Activated naive CD8-positive, alpha-beta T cell treated with anti-CD3 and anti-CD28 coated beads for 36 hours (primary cell): Measurements from ENCODE around the gene TMED9. TPM values are rescaled to one million over a fixed set of nuclear protein-coding genes. Genes with fewer than 3 reads are reported as not detected.

Experiments used
- DNase-seq: peaks from one replicate; pipeline ENCODE4 v3.0.0; 2021
- H3K27ac Mint-ChIP-seq: one replicate; pipeline ENCODE4 v1.8.0; 2022; ENCODE audit warnings: mild to moderate bottlenecking, moderate library complexity, mixed read lengths
- H3K27me3 Mint-ChIP-seq: one replicate; pipeline ENCODE4 v1.8.0; 2022; ENCODE audit warnings: mild to moderate bottlenecking, mixed read lengths
- H3K36me3 Mint-ChIP-seq: one replicate; pipeline ENCODE4 v1.8.0; 2021; ENCODE audit warnings: mild to moderate bottlenecking, mixed read lengths
- H3K4me1 Mint-ChIP-seq: one replicate; pipeline ENCODE4 v1.8.0; 2021; ENCODE audit warnings: mixed read lengths
- H3K4me3 Mint-ChIP-seq: one replicate; pipeline ENCODE4 v1.8.0; 2022; ENCODE audit warnings: mild to moderate bottlenecking, moderate library complexity, mixed read lengths
- H3K9me3 Mint-ChIP-seq: one replicate; pipeline ENCODE4 v1.8.0; 2022; ENCODE audit warnings: mixed read lengths
- total RNA-seq, 2 experiments: library from RNA; stranded (reverse); gene quantifications; one replicate each; pipeline ENCODE4 v1.2.3, GENCODE V29; 2021

Gene TMED9
- total RNA-seq: 100 to 1,000 TPM; 102 to 103 TPM

DNA sequence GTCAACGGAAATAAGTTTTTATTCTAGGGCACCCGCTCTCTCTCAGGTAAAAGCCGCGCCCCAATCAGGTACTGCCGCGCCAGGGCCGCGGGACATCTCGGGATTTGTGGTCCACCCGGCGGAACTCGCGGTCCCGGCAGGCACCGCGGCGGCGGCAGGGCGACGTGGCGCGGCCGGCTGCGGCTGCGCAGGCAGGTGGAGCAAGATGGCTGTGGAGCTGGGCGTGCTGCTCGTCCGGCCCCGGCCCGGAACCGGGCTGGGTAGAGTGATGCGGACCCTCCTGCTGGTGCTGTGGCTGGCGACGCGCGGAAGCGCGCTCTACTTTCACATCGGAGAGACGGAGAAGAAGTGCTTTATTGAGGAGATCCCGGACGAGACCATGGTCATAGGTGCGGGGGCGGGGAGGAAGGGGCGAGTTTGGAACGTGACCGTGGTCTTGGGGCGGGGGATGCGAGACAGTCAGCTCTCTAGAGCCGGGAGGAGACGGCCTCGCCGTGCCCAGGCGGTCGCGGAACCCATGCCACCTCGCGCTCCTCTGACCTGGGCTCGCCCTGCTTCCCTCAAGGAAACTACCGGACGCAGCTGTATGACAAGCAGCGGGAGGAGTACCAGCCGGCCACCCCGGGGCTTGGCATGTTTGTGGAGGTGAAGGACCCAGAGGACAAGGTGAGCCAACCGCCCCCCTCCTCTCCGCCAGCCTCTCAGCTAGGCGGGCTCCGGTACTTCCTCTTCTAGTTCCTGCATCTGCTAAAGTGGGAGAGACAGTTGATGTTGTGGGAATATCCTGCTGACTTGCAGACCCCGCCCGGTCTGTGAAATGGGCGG is at the start of gene TMED9:
Gene TMED9, plus strand, starts transcription at position 194 of the 825 bp plus-strand sequence. Its CDS starts 12 bp downstream, at position 206.
- Mint-ChIP-seq H3K36me3 (peaks cover 33% of the 10 kb centered on the region), H3K9me3 (no peaks in the 10 kb centered on the region), H3K27me3 (peaks cover 21% of the 10 kb centered on the region), H3K4me3 (peak within 1 kb of the TSS; percentile 94), H3K4me1 (peaks cover 20% of the 10 kb centered on the region), H3K27ac (peak within 1 kb of the TSS; percentile 95)
- DNase-seq: peak; percentile 93

- H3K9me3 Mint-ChIP-seq: no peaks in the 10 kb centered on the region
- H3K4me3 Mint-ChIP-seq: no peak overlapping the region
- no peaks in the 10 kb centered on the region for H3K36me3 Mint-ChIP-seq
- DNase-seq: no peak
- H3K4me1 Mint-ChIP-seq: peaks cover 7% of the 10 kb centered on the region
- no peaks in the 10 kb centered on the region for H3K27me3 Mint-ChIP-seq
- H3K27ac Mint-ChIP-seq: no peak overlapping the region
Measured at GRCh38 chr5:177542816-177543465, 49.1 kb upstream of the TMED9 start.

DNA sequence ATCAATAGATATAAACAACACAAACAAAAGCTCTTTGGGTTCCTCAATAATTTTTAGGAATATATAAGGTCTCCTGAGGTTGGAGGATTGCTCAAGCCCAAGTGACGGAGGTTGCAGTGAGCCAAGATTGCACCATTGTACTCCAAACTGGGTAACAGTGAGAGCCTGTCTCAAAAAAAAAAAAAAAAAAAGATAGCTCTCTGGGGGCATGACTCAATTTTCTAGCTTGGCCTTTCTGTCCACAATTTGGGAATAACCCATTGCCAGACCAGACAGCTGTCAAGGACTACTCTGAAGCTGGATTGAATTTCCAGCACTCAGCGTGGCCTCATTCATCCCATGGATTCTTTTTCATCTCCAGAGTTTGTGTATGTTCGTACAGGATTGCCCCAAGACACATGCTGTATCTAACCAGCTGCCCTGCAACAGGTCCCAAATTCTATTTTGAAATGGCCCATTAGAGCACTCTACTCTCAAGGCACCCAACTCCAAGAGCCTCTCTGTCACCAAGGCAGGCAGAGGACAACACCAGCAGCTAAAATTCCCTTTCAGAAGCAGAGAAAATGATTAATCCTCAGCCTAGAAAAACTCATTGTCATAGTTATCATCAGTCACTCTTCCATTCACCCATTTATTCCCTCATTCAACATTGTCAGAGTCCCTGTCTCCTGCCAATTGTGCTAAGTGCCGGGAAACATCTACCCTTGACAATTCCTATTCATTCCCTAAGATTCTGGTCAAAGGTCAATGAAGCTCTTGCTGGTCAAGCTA is 46.3 kb upstream of the TMED9 start:
- peaks cover 12% of the 10 kb centered on the region for H3K4me1 Mint-ChIP-seq
- no peak overlapping the region for H3K27ac Mint-ChIP-seq
- no peaks in the 10 kb centered on the region for H3K9me3 Mint-ChIP-seq
- H3K27me3 Mint-ChIP-seq: no peaks in the 10 kb centered on the region
- no peak overlapping the region for H3K4me3 Mint-ChIP-seq
- no peak for DNase-seq
- H3K36me3 Mint-ChIP-seq: no peaks in the 10 kb centered on the region

DNA sequence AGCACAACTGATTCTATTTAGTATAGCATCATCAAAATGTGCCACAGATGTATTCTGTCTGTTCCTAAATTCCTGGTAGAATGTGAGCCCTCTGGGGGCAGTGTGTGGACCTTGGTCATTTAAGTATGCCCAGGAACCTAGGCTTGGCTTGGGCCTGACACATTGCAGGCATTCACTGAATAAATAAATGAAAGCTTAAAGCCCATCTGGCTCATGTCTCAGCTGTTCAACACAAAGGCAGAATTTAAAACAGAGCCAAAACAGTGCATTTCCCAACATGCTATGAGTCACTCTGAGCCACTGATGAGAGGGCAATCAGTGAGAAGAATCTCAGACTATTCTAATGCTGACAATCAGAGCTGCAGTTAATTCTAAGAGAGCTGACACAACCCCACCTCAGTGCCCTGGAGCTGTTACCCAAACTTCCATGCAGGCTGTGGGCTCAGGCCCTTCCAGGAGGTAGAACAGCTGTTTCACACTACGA is 45.7 kb upstream of the TMED9 start:
- Mint-ChIP-seq H3K4me1 (peaks cover 13% of the 10 kb centered on the region), H3K9me3 (no peaks in the 10 kb centered on the region), H3K27me3 (no peaks in the 10 kb centered on the region), H3K4me3 (no peak overlapping the region), H3K27ac (no peak overlapping the region), H3K36me3 (no peaks in the 10 kb centered on the region)
- no peak for DNase-seq

DNA sequence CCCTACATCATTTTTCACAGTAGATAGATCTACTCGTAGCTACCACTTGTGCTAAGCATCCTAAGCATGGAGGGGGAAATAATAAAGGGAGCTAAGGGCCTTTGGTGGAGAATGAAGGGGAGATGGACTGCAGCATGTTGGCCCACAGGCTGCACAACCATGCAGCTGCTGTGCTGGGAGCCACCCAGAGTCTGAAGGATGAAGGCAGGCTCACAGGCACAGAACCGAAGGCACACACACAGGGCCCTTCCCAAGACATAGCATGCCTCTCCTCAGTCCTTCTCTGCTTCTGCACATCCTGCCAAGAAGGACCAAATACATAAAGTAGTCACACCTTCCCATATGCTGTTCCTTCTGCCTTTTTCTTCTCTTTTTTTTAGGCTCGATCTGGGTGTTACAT is 44.3 kb upstream of the TMED9 start:
- peaks cover 21% of the 10 kb centered on the region for H3K4me1 Mint-ChIP-seq
- H3K27ac Mint-ChIP-seq: no peak overlapping the region
- H3K4me3 Mint-ChIP-seq: no peak overlapping the region
- no peaks in the 10 kb centered on the region for H3K9me3 Mint-ChIP-seq
- H3K27me3 Mint-ChIP-seq: no peaks in the 10 kb centered on the region
- no peak for DNase-seq
- H3K36me3 Mint-ChIP-seq: peaks cover 9% of the 10 kb centered on the region

DNA sequence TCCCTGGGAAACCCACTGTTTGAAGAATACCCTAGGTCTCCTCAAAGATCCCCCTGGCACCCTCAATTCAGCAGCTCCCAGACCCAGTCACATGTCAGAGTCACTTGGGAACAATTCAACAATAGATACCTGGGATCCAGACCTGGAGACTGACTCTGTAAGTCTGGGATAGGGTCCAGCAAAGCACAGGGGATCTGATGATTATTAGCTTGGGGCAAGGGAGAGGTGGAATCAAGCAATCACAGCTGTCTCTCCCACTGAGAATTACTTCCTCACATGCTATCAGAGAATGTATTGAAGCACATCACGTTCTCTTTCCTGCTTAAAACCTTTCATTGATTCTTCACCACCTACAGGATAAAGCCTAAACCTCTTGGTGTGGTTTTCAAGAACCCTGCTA is 43.5 kb upstream of the TMED9 start:
- H3K27ac Mint-ChIP-seq: no peak overlapping the region
- H3K27me3 Mint-ChIP-seq: no peaks in the 10 kb centered on the region

GRCh38 chr5:177550122-177550521 is 41.9 kb upstream of the TMED9 start:
- Mint-ChIP-seq H3K36me3 (peaks cover 10% of the 10 kb centered on the region), H3K4me1 (peaks cover 29% of the 10 kb centered on the region), H3K27me3 (no peaks in the 10 kb centered on the region), H3K27ac (no peak overlapping the region), H3K4me3 (no peak overlapping the region), H3K9me3 (no peaks in the 10 kb centered on the region)
- DNase-seq: no peak

More for the DNA sequence above, 43.5 kb upstream of the TMED9 start:
- peaks cover 10% of the 10 kb centered on the region for H3K36me3 Mint-ChIP-seq
- no peak overlapping the region for H3K4me3 Mint-ChIP-seq
- H3K4me1 Mint-ChIP-seq: peaks cover 27% of the 10 kb centered on the region
- no peak for DNase-seq
- H3K9me3 Mint-ChIP-seq: no peaks in the 10 kb centered on the region

DNA sequence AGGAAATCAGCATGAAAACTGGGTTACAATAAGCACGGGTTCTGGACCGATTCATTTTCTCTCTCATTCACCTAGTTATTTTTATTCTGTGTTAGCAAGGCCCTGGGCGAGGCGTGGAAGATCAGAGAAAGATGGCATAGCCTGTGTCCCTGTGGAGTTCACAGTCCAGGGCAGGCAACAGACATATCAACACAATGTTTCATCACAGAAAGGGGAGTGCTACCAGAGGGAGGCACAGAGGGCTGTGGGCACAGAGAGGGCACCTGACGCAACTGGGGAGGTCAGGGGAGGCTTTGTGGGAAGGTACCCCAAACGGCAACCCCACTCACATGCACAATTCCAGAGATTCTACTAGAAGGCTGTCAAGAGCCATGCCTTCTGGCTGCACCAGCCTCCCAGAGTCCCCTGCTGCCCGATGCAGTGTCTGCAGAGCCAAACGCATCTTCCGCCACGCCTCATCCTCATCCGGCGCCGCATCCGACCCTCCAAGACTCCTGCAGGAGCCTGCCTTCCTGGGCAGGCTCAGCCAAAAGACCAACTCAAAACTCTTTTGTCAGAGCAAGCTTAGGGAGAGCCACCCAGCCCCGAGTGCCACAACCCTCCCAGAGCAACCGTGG is 39.1 kb upstream of the TMED9 start:
- DNase-seq: peak; percentile 3
- no peaks in the 10 kb centered on the region for H3K9me3 Mint-ChIP-seq
- H3K36me3 Mint-ChIP-seq: peaks cover 10% of the 10 kb centered on the region
- no peaks in the 10 kb centered on the region for H3K27me3 Mint-ChIP-seq
- peaks cover 31% of the 10 kb centered on the region for H3K4me1 Mint-ChIP-seq
- H3K27ac Mint-ChIP-seq: no peak overlapping the region
- peak overlapping the region; percentile 82 for H3K4me3 Mint-ChIP-seq

DNA sequence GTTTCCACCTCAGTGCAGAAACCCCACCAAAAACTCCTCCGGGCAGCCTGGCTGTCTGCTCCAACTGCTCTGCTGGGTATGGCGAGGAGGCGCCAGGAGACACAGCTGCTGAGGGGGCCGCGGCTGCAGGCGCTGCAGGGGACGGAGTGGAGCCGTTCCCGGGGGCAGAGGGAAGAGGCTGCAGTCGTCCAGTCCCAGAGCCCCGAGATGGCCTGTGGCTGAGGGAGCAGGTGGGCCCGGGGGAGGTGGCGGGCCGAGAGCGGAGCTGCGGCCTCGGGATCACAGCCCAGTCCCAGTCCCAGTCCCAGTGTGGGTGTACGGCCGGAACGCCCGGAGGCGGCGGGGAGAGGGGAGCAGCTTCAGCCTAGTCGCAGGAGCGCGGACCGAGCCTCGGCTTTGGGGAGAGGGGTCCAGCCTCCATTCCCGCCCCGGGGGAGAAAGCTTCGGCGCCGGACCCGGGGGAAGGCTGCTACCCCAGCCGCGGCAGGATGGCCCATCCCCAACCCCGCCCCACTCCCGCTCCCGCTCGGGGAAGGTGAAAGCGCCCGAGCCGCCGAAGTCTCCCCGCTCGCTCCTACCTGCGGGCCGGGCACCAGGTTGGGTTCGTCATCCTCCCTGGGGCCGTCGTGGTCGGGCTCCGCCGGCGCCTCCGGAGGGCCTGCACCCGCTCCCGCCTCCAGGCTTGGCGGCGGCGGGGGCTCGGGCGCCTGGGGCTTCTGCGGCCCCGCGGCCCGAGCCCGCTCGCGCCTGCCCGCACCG is 38.2 kb upstream of the TMED9 start:
- H3K27me3 Mint-ChIP-seq: no peaks in the 10 kb centered on the region
- DNase-seq: peak; percentile 58
- peak overlapping the region; percentile 82 for H3K4me3 Mint-ChIP-seq
- H3K27ac Mint-ChIP-seq: peak overlapping the region; percentile 25
- H3K9me3 Mint-ChIP-seq: no peaks in the 10 kb centered on the region
- peaks cover 31% of the 10 kb centered on the region for H3K4me1 Mint-ChIP-seq
- peaks cover 10% of the 10 kb centered on the region for H3K36me3 Mint-ChIP-seq

DNA sequence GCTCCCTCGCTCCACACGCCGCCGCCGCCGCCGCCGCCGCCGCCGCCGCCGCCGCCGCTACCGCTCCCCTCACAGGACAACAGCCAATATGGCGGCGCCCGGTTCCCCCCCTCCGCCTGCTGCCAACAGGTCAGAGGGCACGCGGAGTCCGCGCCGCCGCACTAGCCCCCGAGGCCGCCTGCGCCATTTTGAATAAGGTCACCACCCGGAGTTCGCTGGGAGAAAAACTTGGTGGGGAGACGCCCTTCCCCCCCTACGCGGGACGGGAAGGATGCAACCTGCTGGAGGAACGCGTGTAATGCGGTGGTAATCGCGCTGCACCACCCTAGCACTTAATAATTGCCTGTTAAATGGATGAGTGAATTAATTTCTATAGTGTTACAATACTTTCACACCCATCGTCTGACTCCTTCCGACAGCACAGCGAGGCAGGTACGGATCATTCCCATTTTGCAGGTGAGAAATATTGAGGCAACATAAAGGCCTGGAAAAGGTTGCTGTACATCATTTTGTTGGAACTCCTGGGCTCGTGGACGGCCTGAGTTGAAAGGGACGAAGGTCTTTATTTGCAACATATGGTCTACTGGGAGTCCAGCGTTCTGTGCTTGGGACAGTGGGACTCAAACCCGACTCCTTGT is 37.4 kb upstream of the TMED9 start, which contains the start of gene FAM193B:
Gene FAM193B, minus strand, starts transcription at position 90 of the 638 bp plus-strand sequence. CDS start 105 bp downstream, outside the sequence.
- Mint-ChIP-seq H3K27ac (peak within 1 kb of the TSS; percentile 39), H3K9me3 (no peaks in the 10 kb centered on the region), H3K36me3 (peaks cover 10% of the 10 kb centered on the region), H3K4me3 (peak within 1 kb of the TSS; percentile 82), H3K27me3 (no peaks in the 10 kb centered on the region), H3K4me1 (peaks cover 29% of the 10 kb centered on the region)
- peak; percentile 96 for DNase-seq

DNA sequence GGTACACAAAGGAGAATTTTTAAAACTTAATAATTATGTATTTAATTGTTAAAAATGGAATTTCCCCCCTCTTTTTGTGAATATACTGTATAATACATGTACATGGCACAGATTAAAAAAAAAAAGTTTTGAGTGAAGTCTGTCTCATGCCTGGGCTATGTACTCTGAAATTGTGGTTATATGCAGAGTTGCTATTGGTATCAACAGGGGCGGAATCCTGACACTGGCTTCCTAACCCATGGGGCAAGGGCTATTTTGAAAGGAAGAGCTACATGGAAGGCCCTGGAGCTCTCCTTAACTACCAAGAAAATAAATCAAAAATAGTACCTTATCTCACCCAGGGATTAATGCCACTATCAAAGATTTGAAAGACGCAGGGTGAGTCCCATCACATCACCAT is 36.8 kb upstream of the TMED9 start:
- Mint-ChIP-seq H3K4me1 (peaks cover 27% of the 10 kb centered on the region), H3K27ac (no peak overlapping the region)

GRCh38 chr5:177555665-177556064 is 36.3 kb upstream of the TMED9 start:
- H3K36me3 Mint-ChIP-seq: peaks cover 10% of the 10 kb centered on the region
- no peaks in the 10 kb centered on the region for H3K9me3 Mint-ChIP-seq
- H3K4me1 Mint-ChIP-seq: peaks cover 26% of the 10 kb centered on the region
- no peak overlapping the region for H3K4me3 Mint-ChIP-seq
- H3K27ac Mint-ChIP-seq: no peak overlapping the region
- no peaks in the 10 kb centered on the region for H3K27me3 Mint-ChIP-seq
- DNase-seq: no peak

More for the DNA sequence above, 36.8 kb upstream of the TMED9 start:
- Mint-ChIP-seq H3K4me3 (peak overlapping the region; percentile 78), H3K9me3 (no peaks in the 10 kb centered on the region), H3K27me3 (no peaks in the 10 kb centered on the region), H3K36me3 (peaks cover 10% of the 10 kb centered on the region)
- DNase-seq: no peak

- Mint-ChIP-seq H3K4me3 (no peak overlapping the region), H3K36me3 (peaks cover 7% of the 10 kb centered on the region), H3K4me1 (peaks cover 20% of the 10 kb centered on the region), H3K9me3 (no peaks in the 10 kb centered on the region), H3K27ac (no peak overlapping the region), H3K27me3 (no peaks in the 10 kb centered on the region)
- DNase-seq: no peak
Measured at GRCh38 chr5:177557041-177557647, 34.9 kb upstream of the TMED9 start.
